GM23248 (cell line): ENCODE data around the gene TIMM13.

Experiments used
- EZH2 ChIP-seq: fragments of 200-600 bp; sonication (generic); IDR thresholded peaks from 2 replicates; pipeline ENCODE4 v1.6.1; 2018; ENCODE audit warnings: antibody characterized with exemption, mild to moderate bottlenecking; ENCODE audit not compliant: insufficient read depth, poor library complexity, severe bottlenecking
- EZH2phosphoT487 ChIP-seq: fragments of 200-600 bp; sonication (generic); IDR thresholded peaks from 2 replicates; pipeline ENCODE4 v1.6.1; 2018; ENCODE audit warnings: antibody characterized with exemption, moderate library complexity, mild to moderate bottlenecking, low read depth; ENCODE audit not compliant: insufficient read depth

DNA sequence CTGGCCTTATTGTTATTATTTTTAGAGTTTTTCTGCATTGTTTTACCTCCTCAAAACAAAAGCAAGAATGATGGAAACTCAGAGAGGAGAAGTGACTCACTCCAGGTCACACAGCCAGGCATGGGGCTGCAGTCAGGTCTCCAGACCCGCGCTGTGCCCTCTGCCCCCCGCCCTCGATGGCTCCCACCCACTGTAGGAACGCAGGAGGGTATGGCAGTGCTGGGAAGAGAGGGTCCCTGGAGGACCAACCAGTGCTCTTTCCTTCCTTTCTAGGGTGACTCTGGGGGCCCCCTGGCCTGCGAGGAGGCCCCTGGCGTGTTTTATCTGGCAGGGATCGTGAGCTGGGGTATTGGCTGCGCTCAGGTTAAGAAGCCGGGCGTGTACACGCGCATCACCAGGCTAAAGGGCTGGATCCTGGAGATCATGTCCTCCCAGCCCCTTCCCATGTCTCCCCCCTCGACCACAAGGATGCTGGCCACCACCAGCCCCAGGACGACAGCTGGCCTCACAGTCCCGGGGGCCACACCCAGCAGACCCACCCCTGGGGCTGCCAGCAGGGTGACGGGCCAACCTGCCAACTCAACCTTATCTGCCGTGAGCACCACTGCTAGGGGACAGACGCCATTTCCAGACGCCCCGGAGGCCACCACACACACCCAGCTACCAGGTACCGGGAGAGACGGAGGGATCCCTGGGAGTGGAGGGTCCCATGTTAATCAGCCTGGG is 5.6 kb downstream of the TIMM13 start:
- TF ChIP-seq EZH2 (no peak), EZH2phosphoT487 (no peak)
